Measurements from ENCODE around the gene CFAP119. TPM values are rescaled to one million over a fixed set of nuclear protein-coding genes. Genes with fewer than 3 reads are reported as not detected.

CFAP119 gene
- total and polyA plus RNA-seq, 9 of the 15 experiments (the other 6 are each of a cell fraction or from before 2014, with no cell fraction given): 5.5 to 33.7 (median 9.6) TPM

DNA sequence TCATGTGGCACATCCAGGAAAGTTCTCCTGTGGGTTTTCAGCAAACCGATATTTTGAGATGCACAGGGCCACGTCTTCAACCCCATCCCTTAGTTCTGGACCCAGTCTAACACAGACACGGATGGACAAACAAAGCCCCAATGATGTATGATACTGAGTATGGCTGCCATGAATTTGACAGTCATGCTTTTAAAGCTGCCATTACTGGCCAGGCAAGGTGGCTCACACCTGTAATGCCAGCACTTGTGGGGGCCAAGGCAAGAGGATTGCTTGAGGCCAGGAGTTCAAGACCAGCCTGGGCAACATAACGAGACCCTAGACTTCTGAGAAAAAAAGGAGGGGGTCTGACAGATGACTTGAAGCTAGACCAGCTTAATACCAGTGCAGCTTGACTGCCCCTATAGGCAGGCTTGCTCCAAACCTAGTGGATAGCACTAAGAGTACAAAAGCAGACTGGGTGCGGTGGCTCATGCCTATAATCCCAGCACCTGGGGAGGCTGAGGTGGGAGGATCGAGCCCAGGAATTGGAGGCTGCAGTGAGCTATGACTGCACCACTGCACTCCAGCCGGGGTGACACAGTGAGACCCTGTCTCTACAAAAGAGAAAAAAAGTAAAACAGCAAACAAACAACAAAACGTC lies 35.9 kb upstream of the CFAP119 start:
- FAIRE-seq (peak; percentile 80), DNase-seq (ENCODE audit: extremely low read depth in 1 of 4, low spot score in 3 of 4) (peak in 2 of 4 experiments; percentile 28 to 52), ATAC-seq (peak; percentile 91)
- ChIA-PET POLR2A (interaction anchor here (0.6 kb wide), 2 partner anchors 11 to 102 kb away, joined by 3 read pairs; no protein-coding TSS in a partner anchor), CTCF (ENCODE audit: low intra/inter-chr PET ratio) (no interaction called here)
- no peaks in the 10 kb centered on the region for H3K9me1 ChIP-seq (ENCODE audit: control insufficient read depth, insufficient read depth, low read length)
- H3K4me3 ChIP-seq: no peak overlapping the region
- in situ Hi-C loops (cut with MboI): no loop called here
- H3K9ac ChIP-seq (ENCODE audit: insufficient read depth in 1 of 2, low read depth in 2 of 2, low read length in 2 of 2): no peak overlapping the region
- H3K4me1 ChIP-seq (replicated peaks in 1 of 2; ENCODE audit: control insufficient read depth in 2 of 2, insufficient read depth in 2 of 2, low read length in 2 of 2): peaks cover 0 to 10% of the 10 kb centered on the region in 2 experiments; a peak in 3 of 5 replicates
- no peaks in the 10 kb centered on the region for H3K27me3 ChIP-seq (ENCODE audit: control insufficient read depth in 2 of 2, insufficient read depth in 2 of 2, low read length in 2 of 2)
- H3K36me3 ChIP-seq (ENCODE audit: control insufficient read depth, insufficient read depth, low read length): no peaks in the 10 kb centered on the region
- peak overlapping the region; percentile 52; the same call in 1 of the 2 replicates for H2AFZ ChIP-seq (ENCODE audit: low read depth, low read length)
- intact Hi-C loops (cut with micrococcal nuclease): no loop called here
- H3K9me3 ChIP-seq (replicated peaks; ENCODE audit: control insufficient read depth, insufficient read depth, low read depth, low read length): no peaks in the 10 kb centered on the region
- no TSS peak for BruUV-seq (replicated peaks)
- no peak for TF ChIP-seq MEF2D (tag; conservative IDR thresholded peaks at IDR 0.05; ENCODE audit: low read depth)
- TF ChIP-seq CTCF (IDR thresholded peaks at IDR 0.05 in 2 of 3, conservative IDR thresholded peaks at IDR 0.05 in 1 of 3; ENCODE audit: insufficient read depth in 2 of 3, low read depth in 1 of 3, low read length in 3 of 3): peak; percentile 44 to 61 (median 46)
- TF ChIP-seq MIER1 (IDR thresholded peaks at IDR 0.05; ENCODE audit: low read depth): 0 out of 2 replicates have a peak, but pooled peaks have one; percentile 18
- TF ChIP-seq CBX3 (IDR thresholded peaks at IDR 0.05; ENCODE audit: borderline replicate concordance in 1 of 2, low read length in 2 of 2): peak in 1 of 2 experiments; percentile 45; a peak in 1 of 3 replicates
- TF ChIP-seq RBFOX2 (IDR thresholded peaks at IDR 0.05; ENCODE audit: low read depth, low read length): no peak
- peak in 1 of 2 experiments; percentile 39; a peak in 2 of 4 replicates for TF ChIP-seq RAD21 (CRISPR knock-in tag; conservative IDR thresholded peaks at IDR 0.05 in 1 of 2, IDR thresholded peaks at IDR 0.05 in 1 of 2)
- TF ChIP-seq FUS (optimal IDR thresholded peaks at IDR 0.05; ENCODE audit: low read depth, low read length): no peak
- TF ChIP-seq YY1 (IDR thresholded peaks at IDR 0.05; ENCODE audit: borderline replicate concordance in 1 of 3, control insufficient read depth in 1 of 3, extremely low read depth in 1 of 3, insufficient read depth in 3 of 3, insufficient read length in 1 of 3, insufficient replicate concordance in 2 of 3, low read depth in 1 of 3, low read length in 2 of 3): peak in 1 of 3 experiments; percentile 30
- no peak for TF ChIP-seq SMAD4 (CRISPR knock-in tag; conservative IDR thresholded peaks at IDR 0.05)
- TF ChIP-seq RBM14 (IDR thresholded peaks at IDR 0.05; ENCODE audit: borderline replicate concordance, insufficient read depth, low read depth, low read length): no peak
- peak; percentile 22 for TF ChIP-seq ZFP36 (IDR thresholded peaks at IDR 0.05; ENCODE audit: low read depth, low read length, partially characterized antibody)
- 32% methylated on average over 8 of the region's 8 CpGs for WGBS (ENCODE audit: insufficient coverage, low coverage, missing lambda C conversion rate)
- no peak overlapping the region; the same call in 1 of the 2 replicates for H3K4me2 ChIP-seq (ENCODE audit: insufficient read depth, low read length)
- no peaks in the 10 kb centered on the region for H3K79me2 ChIP-seq (ENCODE audit: control insufficient read depth, insufficient read depth, low read length)
- H3K27ac ChIP-seq (ENCODE audit: extremely low read depth, low read depth, low read length): no peak overlapping the region
- no peaks in the 10 kb centered on the region for H4K20me1 ChIP-seq (replicated peaks; ENCODE audit: control insufficient read depth, insufficient read depth, low read length)

Data from K562 (cell line).